OCI-LY1 (cell line): ENCODE data around the gene VWA8.

Experiments used
- H2AFZ ChIP-seq: fragments of 200-600 bp; sonication (generic), shearing (Covaris generic); 2 replicates; pipeline ENCODE4 v1.6.0; 2014; ENCODE audit warnings: antibody characterized with exemption, mild to moderate bottlenecking, low read length
- H3F3A ChIP-seq: fragments of 200-600 bp; sonication (generic), shearing (Covaris generic); 2 replicates; pipeline ENCODE4 v1.6.0; 2014; ENCODE audit warnings: mild to moderate bottlenecking, antibody characterized with exemption, low read length, moderate library complexity; ENCODE audit not compliant: insufficient read depth
- H3K27ac ChIP-seq: fragments of 200-600 bp; sonication (generic); 2 replicates; pipeline ENCODE4 v1.5.1; 2014; ENCODE audit warnings: low read length, mixed run types, mild to moderate bottlenecking, low read depth; ENCODE audit not compliant: poor library complexity, severe bottlenecking
- H3K27me3 ChIP-seq: fragments of 200-600 bp; sonication (generic); 2 replicates; pipeline ENCODE4 v1.6.0; 2014; ENCODE audit warnings: antibody characterized with exemption, mild to moderate bottlenecking, low read length, moderate library complexity; ENCODE audit not compliant: insufficient read depth
- H3K36me3 ChIP-seq: fragments of 200-600 bp; sonication (generic); 2 replicates; pipeline ENCODE4 v1.6.1; 2014; ENCODE audit warnings: mild to moderate bottlenecking, antibody characterized with exemption, low read length, moderate library complexity, mixed read lengths; ENCODE audit not compliant: insufficient read depth
- H3K4me1 ChIP-seq: fragments of 200-600 bp; sonication (generic); 2 replicates; pipeline ENCODE4 v1.5.1; 2014; ENCODE audit warnings: mild to moderate bottlenecking, low read length, moderate library complexity; ENCODE audit not compliant: insufficient read depth, severe bottlenecking
- H3K4me2 ChIP-seq: fragments of 200-600 bp; sonication (generic), shearing (Covaris generic); 2 replicates; pipeline ENCODE4 v1.6.1; 2014; ENCODE audit warnings: low read length
- H3K4me3 ChIP-seq: fragments of 200-600 bp; sonication (generic); 2 replicates; pipeline ENCODE4 v1.5.1; 2014; ENCODE audit warnings: low read length, low read depth, mild to moderate bottlenecking, mixed read lengths; ENCODE audit not compliant: poor library complexity, severe bottlenecking
- H3K79me2 ChIP-seq: fragments of 200-600 bp; shearing (Covaris generic); 2 replicates; pipeline ENCODE4 v1.6.1; 2016; ENCODE audit warnings: mixed run types, low read length, mixed read lengths; ENCODE audit not compliant: insufficient read depth
- H3K9ac ChIP-seq: fragments of 200-600 bp; sonication (generic), shearing (Covaris generic); 2 replicates; pipeline ENCODE4 v1.6.1; 2014; ENCODE audit warnings: mild to moderate bottlenecking, low read length, mixed read lengths
- H3K9me2 ChIP-seq: fragments of 200-600 bp; sonication (generic), shearing (Covaris generic); 2 replicates; pipeline ENCODE4 v1.6.1; 2014; ENCODE audit warnings: low read depth, mild to moderate bottlenecking, low read length, mixed read lengths
- H3K9me3 ChIP-seq: fragments of 200-600 bp; shearing (Covaris generic); 2 replicates; pipeline ENCODE4 v1.6.1; 2014; ENCODE audit warnings: low read length, mixed read lengths
- H4K20me1 ChIP-seq: fragments of 200-600 bp; sonication (generic), shearing (Covaris generic); 2 replicates; pipeline ENCODE4 v1.6.0; 2016; ENCODE audit warnings: mild to moderate bottlenecking, low read length; ENCODE audit not compliant: insufficient read depth
- EZH2 ChIP-seq: fragments of 200-600 bp; sonication (generic), shearing (Covaris generic); IDR thresholded peaks from 2 replicates; pipeline ENCODE4 v1.8.0; 2017; ENCODE audit warnings: borderline replicate concordance, mixed run types, mild to moderate bottlenecking, antibody characterized with exemption, low read length, moderate library complexity, mixed read lengths
- TF ChIP-seq, protein P1 (sequence below): fragments of 200-600 bp; sonication (generic), shearing (Covaris generic); IDR thresholded peaks from 2 replicates; pipeline ENCODE4 v1.5.1; 2017; ENCODE audit warnings: mild to moderate bottlenecking, antibody characterized with exemption, low read length, moderate library complexity, mixed read lengths

VWA8 gene

DNA sequence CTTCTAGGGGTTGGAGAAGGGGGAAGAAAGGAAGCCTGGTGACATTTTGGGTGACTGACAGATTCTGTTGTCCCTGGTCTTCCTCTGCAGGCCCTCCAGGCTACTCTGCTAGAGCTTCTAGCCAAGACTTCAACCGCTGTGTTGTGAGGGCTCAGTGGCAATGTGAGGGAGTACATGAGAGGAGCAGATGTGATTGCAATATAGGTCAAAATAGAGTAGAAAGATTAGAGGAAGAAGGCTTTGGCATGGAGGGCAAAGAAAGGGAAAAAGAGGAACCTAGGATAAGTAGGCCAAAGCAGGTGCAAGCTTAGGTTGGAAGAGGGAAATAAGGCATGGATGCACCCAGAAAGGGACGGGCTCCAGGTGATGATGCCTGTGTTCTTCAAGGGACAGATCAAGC is 286.7 kb downstream of the VWA8 start:
- no peak overlapping the region for H3K4me3 ChIP-seq
- no peak for TF ChIP-seq EZH2
- TF ChIP-seq, protein P1, sequence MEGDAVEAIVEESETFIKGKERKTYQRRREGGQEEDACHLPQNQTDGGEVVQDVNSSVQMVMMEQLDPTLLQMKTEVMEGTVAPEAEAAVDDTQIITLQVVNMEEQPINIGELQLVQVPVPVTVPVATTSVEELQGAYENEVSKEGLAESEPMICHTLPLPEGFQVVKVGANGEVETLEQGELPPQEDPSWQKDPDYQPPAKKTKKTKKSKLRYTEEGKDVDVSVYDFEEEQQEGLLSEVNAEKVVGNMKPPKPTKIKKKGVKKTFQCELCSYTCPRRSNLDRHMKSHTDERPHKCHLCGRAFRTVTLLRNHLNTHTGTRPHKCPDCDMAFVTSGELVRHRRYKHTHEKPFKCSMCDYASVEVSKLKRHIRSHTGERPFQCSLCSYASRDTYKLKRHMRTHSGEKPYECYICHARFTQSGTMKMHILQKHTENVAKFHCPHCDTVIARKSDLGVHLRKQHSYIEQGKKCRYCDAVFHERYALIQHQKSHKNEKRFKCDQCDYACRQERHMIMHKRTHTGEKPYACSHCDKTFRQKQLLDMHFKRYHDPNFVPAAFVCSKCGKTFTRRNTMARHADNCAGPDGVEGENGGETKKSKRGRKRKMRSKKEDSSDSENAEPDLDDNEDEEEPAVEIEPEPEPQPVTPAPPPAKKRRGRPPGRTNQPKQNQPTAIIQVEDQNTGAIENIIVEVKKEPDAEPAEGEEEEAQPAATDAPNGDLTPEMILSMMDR: no peak
- H3K4me2 ChIP-seq: no peak overlapping the region
- no peaks in the 10 kb centered on the region for H4K20me1 ChIP-seq
- no peaks in the 10 kb centered on the region for H3K36me3 ChIP-seq
- no peak overlapping the region for H2AFZ ChIP-seq
- no peaks in the 10 kb centered on the region for H3K27me3 ChIP-seq
- H3K9ac ChIP-seq: no peak overlapping the region
- no peak overlapping the region for H3K27ac ChIP-seq
- no peaks in the 10 kb centered on the region for H3K9me3 ChIP-seq
- H3K79me2 ChIP-seq: no peaks in the 10 kb centered on the region
- no peaks in the 10 kb centered on the region for H3K9me2 ChIP-seq
- no peaks in the 10 kb centered on the region for H3F3A ChIP-seq
- H3K4me1 ChIP-seq: no peaks in the 10 kb centered on the region

DNA sequence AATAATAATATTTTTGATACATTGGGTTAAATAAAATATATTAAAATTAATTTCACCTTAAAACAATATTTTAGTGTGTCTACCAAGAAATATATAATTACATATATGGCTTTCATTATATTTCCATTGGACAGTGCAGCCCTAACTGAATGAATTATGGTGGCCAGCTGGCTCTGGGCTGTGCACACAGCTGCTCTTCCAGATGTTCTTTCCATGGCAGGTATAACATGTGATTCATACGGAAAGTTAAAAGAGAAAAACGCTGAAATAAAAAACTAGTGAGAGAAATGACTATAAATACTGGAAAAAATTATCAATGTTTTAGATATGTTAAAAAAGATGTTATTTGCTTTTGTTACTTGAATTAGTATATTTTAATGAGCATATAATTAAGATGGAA is 287.3 kb downstream of the VWA8 start:
- Histone ChIP-seq H3K9me2 (no peaks in the 10 kb centered on the region), H4K20me1 (no peaks in the 10 kb centered on the region), H3K4me1 (no peaks in the 10 kb centered on the region), H3K4me3 (no peak overlapping the region), H3K36me3 (no peaks in the 10 kb centered on the region), H3K9ac (no peak overlapping the region), H3K79me2 (no peaks in the 10 kb centered on the region), H3K27me3 (no peaks in the 10 kb centered on the region), H3F3A (no peaks in the 10 kb centered on the region), H3K4me2 (no peak overlapping the region), H2AFZ (no peak overlapping the region), H3K27ac (no peak overlapping the region), H3K9me3 (no peaks in the 10 kb centered on the region)
- TF ChIP-seq, protein P1: no peak
- TF ChIP-seq EZH2: no peak

DNA sequence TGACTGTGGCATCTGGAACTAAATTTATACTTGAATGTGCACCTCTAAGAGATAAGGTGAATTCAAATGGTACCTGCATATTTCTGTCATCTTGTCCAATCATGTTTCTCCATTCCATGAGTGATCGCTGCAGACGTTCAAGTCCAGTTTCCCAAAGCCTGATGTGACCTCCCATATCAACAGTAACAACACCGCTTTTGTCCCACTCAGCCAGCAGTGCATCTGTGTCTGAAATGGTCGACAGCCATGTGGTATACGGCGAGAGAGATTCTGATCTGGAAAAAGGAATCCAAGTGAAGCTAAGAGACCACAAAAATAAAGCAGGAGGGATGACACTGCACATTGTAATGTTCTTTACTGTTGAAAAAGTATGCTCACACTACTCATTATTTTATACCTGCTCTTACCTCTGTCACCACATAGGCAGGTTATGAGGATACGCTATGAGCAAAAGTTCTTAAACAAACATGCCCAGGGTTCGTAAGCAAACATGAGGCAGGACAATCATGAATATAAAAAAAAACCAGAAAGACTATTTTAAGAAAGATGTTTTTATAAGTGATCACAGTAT is 290.0 kb downstream of the VWA8 start:
- no peak overlapping the region for H3K27ac ChIP-seq

More for the DNA sequence above, 290.0 kb downstream of the VWA8 start:
- no peaks in the 10 kb centered on the region for H3K79me2 ChIP-seq
- H3K4me1 ChIP-seq: no peaks in the 10 kb centered on the region
- no peaks in the 10 kb centered on the region for H3K27me3 ChIP-seq
- H3K4me2 ChIP-seq: no peak overlapping the region
- no peaks in the 10 kb centered on the region for H3K36me3 ChIP-seq
- H3F3A ChIP-seq: no peaks in the 10 kb centered on the region
- TF ChIP-seq EZH2: no peak
- TF ChIP-seq, protein P1: no peak
- H3K9ac ChIP-seq: no peak overlapping the region
- H3K9me3 ChIP-seq: no peaks in the 10 kb centered on the region
- no peaks in the 10 kb centered on the region for H3K9me2 ChIP-seq
- no peaks in the 10 kb centered on the region for H4K20me1 ChIP-seq
- no peak overlapping the region for H2AFZ ChIP-seq
- H3K4me3 ChIP-seq: no peak overlapping the region
